K562 (cell line): ENCODE results near the gene WWOX. TPM values are rescaled to one million over a fixed set of nuclear protein-coding genes. Genes with fewer than 3 reads are reported as not detected.

Source experiments
- CEBPB ChIP-seq: fragments of 450-650 bp; IDR thresholded peaks from 2 replicates; pipeline ENCODE4 v1.6.1; 2016; ENCODE audit warnings: missing genetic modification characterization, missing compliant biosample characterization
- DPF2 ChIP-seq: fragments of 450-650 bp; IDR thresholded peaks from 2 replicates; pipeline ENCODE4 v1.6.1; 2016
- FOSL1 ChIP-seq: fragments of 200-800 bp; sonication (Bioruptor generic); conservative IDR thresholded peaks from 2 replicates; pipeline ENCODE4 v1.6.1; 2016; ENCODE audit warnings: missing genetic modification characterization, missing compliant biosample characterization
- ZNF316 ChIP-seq: fragments of 450-650 bp; IDR thresholded peaks from 2 replicates; pipeline ENCODE4 v1.6.1; 2016
- ZZZ3 ChIP-seq: fragments of 450-650 bp; IDR thresholded peaks from 2 replicates; pipeline ENCODE4 v1.6.1; 2016; ENCODE audit warnings: antibody characterized with exemption, mild to moderate bottlenecking, moderate library complexity
- polyA plus RNA-seq, 8 experiments: library from polyadenylated mRNA; depleted of rRNA in 4 of 8; stranded (reverse) in 5 of 8; unstranded in 3 of 8; fragments of >200 nt; fragmentation: Nextera tagmentation in 2 of 8; fragmentation: Illumina TruSeq in 1 of 8; extraction: Ambion mirVana in 2 of 8; extraction: Trizol in 1 of 8; gene quantifications; 2 replicates each; pipeline versions ENCODE4 v1.2.1 to v1.2.3, GENCODE V29; 2011 to 2014; ENCODE audit warnings: inconsistent platforms in 1 of 8, missing spikeins in 1 of 8
- total RNA-seq, 7 experiments: library from RNA; depleted of rRNA in 6 of 7; stranded (reverse); fragments of >200 nt in 6 of 7; fragmentation: Illumina TruSeq in 2 of 7; extraction: Trizol in 2 of 7; gene quantifications; 2 replicates each; pipeline versions ENCODE4 v1.2.1 to v1.2.3, GENCODE V29; 2011 to 2021; ENCODE audit warnings: low replicate concordance in 1 of 7
- TF ChIP-seq, protein P1 (sequence below): fragments of 200-800 bp; sonication (Bioruptor generic); IDR thresholded peaks from 2 replicates; pipeline ENCODE4 v1.6.1; 2016; ENCODE audit warnings: missing genetic modification characterization, missing compliant biosample characterization
- TF ChIP-seq, protein P2 (sequence below): fragments of 150-350 bp; conservative IDR thresholded peaks from 2 replicates; pipeline ENCODE4 v1.6.1; 2014; ENCODE audit warnings: low read length
- TF ChIP-seq, protein P3 (sequence below): fragments of 250-450 bp; sonication (Bioruptor Pico); IDR thresholded peaks from 2 replicates; pipeline ENCODE4 v1.9.0; 2021; ENCODE audit warnings: mild to moderate bottlenecking
- TF ChIP-seq, protein P4 (sequence below): fragments of 250-450 bp; sonication (Bioruptor Pico); IDR thresholded peaks from 2 replicates; pipeline ENCODE4 v1.4.0; 2020; ENCODE audit warnings: mild to moderate bottlenecking, moderate library complexity
- TF ChIP-seq, protein P5 (sequence below): fragments of 450-650 bp; IDR thresholded peaks from 2 replicates; pipeline ENCODE4 v1.6.1; 2016; ENCODE audit warnings: low read depth, mild to moderate bottlenecking, moderate library complexity

WWOX gene
- total and polyA plus RNA-seq, 9 of the 15 experiments (the other 6 are each of a cell fraction or from before 2014, with no cell fraction given) = 1.6 to 22.7 (median 8.1) TPM

DNA sequence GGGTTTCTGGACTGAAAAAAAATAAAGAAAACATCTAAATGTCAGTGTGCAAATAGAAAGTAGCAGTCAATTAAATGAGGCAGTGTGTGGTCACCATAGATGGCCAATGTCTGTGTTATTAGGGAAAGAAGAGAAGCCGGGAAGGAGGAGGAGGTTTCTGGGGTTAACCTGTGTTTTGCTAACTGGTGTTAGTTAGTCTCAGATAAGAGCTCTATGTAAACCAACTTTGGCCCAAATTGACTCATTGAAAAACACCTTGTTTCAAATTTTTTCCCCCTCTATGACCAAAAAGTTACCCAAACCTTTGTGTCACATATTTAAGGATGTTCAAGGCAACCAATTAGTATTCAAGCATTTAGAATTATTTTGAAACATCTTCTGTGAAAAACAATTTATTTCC is 970.2 kb downstream of the WWOX start (continued):
- TF ChIP-seq, protein P1, sequence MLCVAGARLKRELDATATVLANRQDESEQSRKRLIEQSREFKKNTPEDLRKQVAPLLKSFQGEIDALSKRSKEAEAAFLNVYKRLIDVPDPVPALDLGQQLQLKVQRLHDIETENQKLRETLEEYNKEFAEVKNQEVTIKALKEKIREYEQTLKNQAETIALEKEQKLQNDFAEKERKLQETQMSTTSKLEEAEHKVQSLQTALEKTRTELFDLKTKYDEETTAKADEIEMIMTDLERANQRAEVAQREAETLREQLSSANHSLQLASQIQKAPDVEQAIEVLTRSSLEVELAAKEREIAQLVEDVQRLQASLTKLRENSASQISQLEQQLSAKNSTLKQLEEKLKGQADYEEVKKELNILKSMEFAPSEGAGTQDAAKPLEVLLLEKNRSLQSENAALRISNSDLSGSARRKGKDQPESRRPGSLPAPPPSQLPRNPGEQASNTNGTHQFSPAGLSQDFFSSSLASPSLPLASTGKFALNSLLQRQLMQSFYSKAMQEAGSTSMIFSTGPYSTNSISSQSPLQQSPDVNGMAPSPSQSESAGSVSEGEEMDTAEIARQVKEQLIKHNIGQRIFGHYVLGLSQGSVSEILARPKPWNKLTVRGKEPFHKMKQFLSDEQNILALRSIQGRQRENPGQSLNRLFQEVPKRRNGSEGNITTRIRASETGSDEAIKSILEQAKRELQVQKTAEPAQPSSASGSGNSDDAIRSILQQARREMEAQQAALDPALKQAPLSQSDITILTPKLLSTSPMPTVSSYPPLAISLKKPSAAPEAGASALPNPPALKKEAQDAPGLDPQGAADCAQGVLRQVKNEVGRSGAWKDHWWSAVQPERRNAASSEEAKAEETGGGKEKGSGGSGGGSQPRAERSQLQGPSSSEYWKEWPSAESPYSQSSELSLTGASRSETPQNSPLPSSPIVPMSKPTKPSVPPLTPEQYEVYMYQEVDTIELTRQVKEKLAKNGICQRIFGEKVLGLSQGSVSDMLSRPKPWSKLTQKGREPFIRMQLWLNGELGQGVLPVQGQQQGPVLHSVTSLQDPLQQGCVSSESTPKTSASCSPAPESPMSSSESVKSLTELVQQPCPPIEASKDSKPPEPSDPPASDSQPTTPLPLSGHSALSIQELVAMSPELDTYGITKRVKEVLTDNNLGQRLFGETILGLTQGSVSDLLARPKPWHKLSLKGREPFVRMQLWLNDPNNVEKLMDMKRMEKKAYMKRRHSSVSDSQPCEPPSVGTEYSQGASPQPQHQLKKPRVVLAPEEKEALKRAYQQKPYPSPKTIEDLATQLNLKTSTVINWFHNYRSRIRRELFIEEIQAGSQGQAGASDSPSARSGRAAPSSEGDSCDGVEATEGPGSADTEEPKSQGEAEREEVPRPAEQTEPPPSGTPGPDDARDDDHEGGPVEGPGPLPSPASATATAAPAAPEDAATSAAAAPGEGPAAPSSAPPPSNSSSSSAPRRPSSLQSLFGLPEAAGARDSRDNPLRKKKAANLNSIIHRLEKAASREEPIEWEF (CRISPR knock-in tag) = no peak
- TF ChIP-seq FOSL1 (no peak), ZNF316 (no peak), ZZZ3 (no peak), CEBPB (tag) (no peak), DPF2 (no peak)
- TF ChIP-seq, protein P2, sequence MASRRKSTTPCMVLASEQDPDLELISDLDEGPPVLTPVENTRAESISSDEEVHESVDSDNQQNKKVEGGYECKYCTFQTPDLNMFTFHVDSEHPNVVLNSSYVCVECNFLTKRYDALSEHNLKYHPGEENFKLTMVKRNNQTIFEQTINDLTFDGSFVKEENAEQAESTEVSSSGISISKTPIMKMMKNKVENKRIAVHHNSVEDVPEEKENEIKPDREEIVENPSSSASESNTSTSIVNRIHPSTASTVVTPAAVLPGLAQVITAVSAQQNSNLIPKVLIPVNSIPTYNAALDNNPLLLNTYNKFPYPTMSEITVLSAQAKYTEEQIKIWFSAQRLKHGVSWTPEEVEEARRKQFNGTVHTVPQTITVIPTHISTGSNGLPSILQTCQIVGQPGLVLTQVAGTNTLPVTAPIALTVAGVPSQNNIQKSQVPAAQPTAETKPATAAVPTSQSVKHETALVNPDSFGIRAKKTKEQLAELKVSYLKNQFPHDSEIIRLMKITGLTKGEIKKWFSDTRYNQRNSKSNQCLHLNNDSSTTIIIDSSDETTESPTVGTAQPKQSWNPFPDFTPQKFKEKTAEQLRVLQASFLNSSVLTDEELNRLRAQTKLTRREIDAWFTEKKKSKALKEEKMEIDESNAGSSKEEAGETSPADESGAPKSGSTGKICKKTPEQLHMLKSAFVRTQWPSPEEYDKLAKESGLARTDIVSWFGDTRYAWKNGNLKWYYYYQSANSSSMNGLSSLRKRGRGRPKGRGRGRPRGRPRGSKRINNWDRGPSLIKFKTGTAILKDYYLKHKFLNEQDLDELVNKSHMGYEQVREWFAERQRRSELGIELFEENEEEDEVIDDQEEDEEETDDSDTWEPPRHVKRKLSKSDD = no peak
- TF ChIP-seq, protein P3, sequence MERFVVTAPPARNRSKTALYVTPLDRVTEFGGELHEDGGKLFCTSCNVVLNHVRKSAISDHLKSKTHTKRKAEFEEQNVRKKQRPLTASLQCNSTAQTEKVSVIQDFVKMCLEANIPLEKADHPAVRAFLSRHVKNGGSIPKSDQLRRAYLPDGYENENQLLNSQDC (CRISPR knock-in tag) = no peak
- TF ChIP-seq, protein P4, sequence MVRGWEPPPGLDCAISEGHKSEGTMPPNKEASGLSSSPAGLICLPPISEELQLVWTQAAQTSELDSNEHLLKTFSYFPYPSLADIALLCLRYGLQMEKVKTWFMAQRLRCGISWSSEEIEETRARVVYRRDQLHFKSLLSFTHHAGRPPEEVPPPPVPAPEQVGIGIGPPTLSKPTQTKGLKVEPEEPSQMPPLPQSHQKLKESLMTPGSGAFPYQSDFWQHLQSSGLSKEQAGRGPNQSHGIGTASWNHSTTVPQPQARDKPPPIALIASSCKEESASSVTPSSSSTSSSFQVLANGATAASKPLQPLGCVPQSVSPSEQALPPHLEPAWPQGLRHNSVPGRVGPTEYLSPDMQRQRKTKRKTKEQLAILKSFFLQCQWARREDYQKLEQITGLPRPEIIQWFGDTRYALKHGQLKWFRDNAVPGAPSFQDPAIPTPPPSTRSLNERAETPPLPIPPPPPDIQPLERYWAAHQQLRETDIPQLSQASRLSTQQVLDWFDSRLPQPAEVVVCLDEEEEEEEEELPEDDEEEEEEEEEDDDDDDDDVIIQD (CRISPR knock-in tag) = no peak
- TF ChIP-seq, protein P5, sequence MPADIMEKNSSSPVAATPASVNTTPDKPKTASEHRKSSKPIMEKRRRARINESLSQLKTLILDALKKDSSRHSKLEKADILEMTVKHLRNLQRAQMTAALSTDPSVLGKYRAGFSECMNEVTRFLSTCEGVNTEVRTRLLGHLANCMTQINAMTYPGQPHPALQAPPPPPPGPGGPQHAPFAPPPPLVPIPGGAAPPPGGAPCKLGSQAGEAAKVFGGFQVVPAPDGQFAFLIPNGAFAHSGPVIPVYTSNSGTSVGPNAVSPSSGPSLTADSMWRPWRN = no peak
